Sigmoid colon (tissue), 4 donors: Measurements from ENCODE around the gene OLFM2.

Source experiments
- EP300 ChIP-seq, 4 donors: sonication (generic); formaldehyde crosslinking; IDR thresholded peaks; one replicate each; pipeline ENCODE4 v1.6.1; 2017; ENCODE audit warnings: antibody characterized with exemption in 4 of 4
- POLR2A ChIP-seq, 2 donors: fragments of 450-650 bp; IDR thresholded peaks; one replicate each; pipeline ENCODE4 v1.6.1; 2016; ENCODE audit warnings: antibody characterized with exemption in 2 of 2, mild to moderate bottlenecking in 2 of 2, moderate library complexity in 2 of 2
- POLR2AphosphoS5 ChIP-seq, 4 donors: sonication (generic); formaldehyde crosslinking; IDR thresholded peaks; one replicate each; pipeline ENCODE4 v1.6.1; 2017; ENCODE audit warnings: antibody characterized with exemption in 4 of 4
- TF ChIP-seq, protein P1 (sequence below), 4 experiments: fragments of 450-650 bp in 3 of 4; fragments of 200-600 bp in 1 of 4; IDR thresholded peaks; one replicate each; pipeline ENCODE4 v1.5.1; 2016 to 2019; ENCODE audit warnings: antibody characterized with exemption in 4 of 4, mild to moderate bottlenecking in 3 of 4, moderate library complexity in 2 of 4

GRCh38 chr19:9883764-9884163 lies 52.6 kb downstream of the OLFM2 start:
- TF ChIP-seq, protein P1, sequence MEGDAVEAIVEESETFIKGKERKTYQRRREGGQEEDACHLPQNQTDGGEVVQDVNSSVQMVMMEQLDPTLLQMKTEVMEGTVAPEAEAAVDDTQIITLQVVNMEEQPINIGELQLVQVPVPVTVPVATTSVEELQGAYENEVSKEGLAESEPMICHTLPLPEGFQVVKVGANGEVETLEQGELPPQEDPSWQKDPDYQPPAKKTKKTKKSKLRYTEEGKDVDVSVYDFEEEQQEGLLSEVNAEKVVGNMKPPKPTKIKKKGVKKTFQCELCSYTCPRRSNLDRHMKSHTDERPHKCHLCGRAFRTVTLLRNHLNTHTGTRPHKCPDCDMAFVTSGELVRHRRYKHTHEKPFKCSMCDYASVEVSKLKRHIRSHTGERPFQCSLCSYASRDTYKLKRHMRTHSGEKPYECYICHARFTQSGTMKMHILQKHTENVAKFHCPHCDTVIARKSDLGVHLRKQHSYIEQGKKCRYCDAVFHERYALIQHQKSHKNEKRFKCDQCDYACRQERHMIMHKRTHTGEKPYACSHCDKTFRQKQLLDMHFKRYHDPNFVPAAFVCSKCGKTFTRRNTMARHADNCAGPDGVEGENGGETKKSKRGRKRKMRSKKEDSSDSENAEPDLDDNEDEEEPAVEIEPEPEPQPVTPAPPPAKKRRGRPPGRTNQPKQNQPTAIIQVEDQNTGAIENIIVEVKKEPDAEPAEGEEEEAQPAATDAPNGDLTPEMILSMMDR (IDR thresholded peaks at IDR 0.05) = no peak
- TF ChIP-seq POLR2AphosphoS5 (IDR thresholded peaks at IDR 0.05) (no peak), POLR2A (IDR thresholded peaks at IDR 0.05) (no peak), EP300 (IDR thresholded peaks at IDR 0.05) (no peak)
